ENCODE measurements around the gene MTUS2. TPM values are rescaled to one million over a fixed set of nuclear protein-coding genes. Genes with fewer than 3 reads are reported as not detected.

MTUS2 gene
- total RNA-seq, 4 donors from 2014 or later: 0.08 to 0.57 TPM; not detected in 2

GRCh38 chr13:29008296-29008695, 188.2 kb downstream of the MTUS2 start:
- H3K36me3 ChIP-seq: no peaks in the 10 kb centered on the region
- H3K27ac ChIP-seq: no peak overlapping the region
- no peaks in the 10 kb centered on the region for H3K4me1 ChIP-seq
- intact Hi-C loops (cut with DNase I): no loop called here
- H3K9me3 ChIP-seq: no peaks in the 10 kb centered on the region
- WGBS, 2 donors: 73 to 75% methylated on average over 4 of the region's 4 CpGs
- TF ChIP-seq CTCF (IDR thresholded peaks at IDR 0.05) (no peak), POLR2A (IDR thresholded peaks at IDR 0.05) (no peak)
- peaks cover 0 to 6% (median 0%) of the 10 kb centered on the region in 4 donors for H3K27me3 ChIP-seq
- H3K4me3 ChIP-seq: no peak overlapping the region
- DNase-seq: no peak

- H3K27ac ChIP-seq: no peak overlapping the region
- no peak overlapping the region for H3K4me3 ChIP-seq
- no peaks in the 10 kb centered on the region for H3K27me3 ChIP-seq
- 34 to 38% methylated on average over 7 of the region's 7 CpGs for WGBS, 2 donors
- no peak for DNase-seq
- TF ChIP-seq CTCF (IDR thresholded peaks at IDR 0.05) (no peak), POLR2A (IDR thresholded peaks at IDR 0.05) (no peak)
- intact Hi-C loops (cut with DNase I): no loop called here
- H3K36me3 ChIP-seq: no peaks in the 10 kb centered on the region
- H3K9me3 ChIP-seq: no peaks in the 10 kb centered on the region
- no peaks in the 10 kb centered on the region for H3K4me1 ChIP-seq
Observed at GRCh38 chr13:29020314-29020713, 200.2 kb downstream of the MTUS2 start.

- intact Hi-C loops (cut with DNase I): no loop called here
Observed at GRCh38 chr13:29021311-29021710, 201.2 kb downstream of the MTUS2 start.

GRCh38 chr13:29021717-29022116, 201.6 kb downstream of the MTUS2 start:
- no peaks in the 10 kb centered on the region for H3K36me3 ChIP-seq
- WGBS, 2 donors: 75 to 81% methylated on average over 5 of the region's 5 CpGs
- H3K4me1 ChIP-seq: no peaks in the 10 kb centered on the region
- no peaks in the 10 kb centered on the region for H3K27me3 ChIP-seq
- intact Hi-C loops (cut with DNase I): no loop called here
- H3K27ac ChIP-seq: no peak overlapping the region
- TF ChIP-seq POLR2A (IDR thresholded peaks at IDR 0.05): no peak
- no peak for TF ChIP-seq CTCF (IDR thresholded peaks at IDR 0.05)
- H3K9me3 ChIP-seq: no peaks in the 10 kb centered on the region
- no peak overlapping the region for H3K4me3 ChIP-seq
- no peak for DNase-seq

More at GRCh38 chr13:29021311-29021710, 201.2 kb downstream of the MTUS2 start:
- H3K27me3 ChIP-seq: no peaks in the 10 kb centered on the region
- TF ChIP-seq CTCF (IDR thresholded peaks at IDR 0.05): no peak
- no peak for TF ChIP-seq POLR2A (IDR thresholded peaks at IDR 0.05)
- no peaks in the 10 kb centered on the region for H3K4me1 ChIP-seq
- no peak overlapping the region for H3K27ac ChIP-seq
- WGBS, 2 donors: 38 to 40% methylated on average over 2 of the region's 2 CpGs
- H3K36me3 ChIP-seq: no peaks in the 10 kb centered on the region
- H3K4me3 ChIP-seq: no peak overlapping the region
- no peak for DNase-seq
- H3K9me3 ChIP-seq: no peaks in the 10 kb centered on the region

GRCh38 chr13:29022410-29022809, 202.3 kb downstream of the MTUS2 start:
- no peak for DNase-seq
- intact Hi-C loops (cut with DNase I): no loop called here
- Histone ChIP-seq H3K27me3 (no peaks in the 10 kb centered on the region), H3K9me3 (peaks cover 0 to 2% (median 0%) of the 10 kb centered on the region in 3 donors), H3K36me3 (no peaks in the 10 kb centered on the region), H3K4me1 (no peaks in the 10 kb centered on the region), H3K4me3 (no peak overlapping the region), H3K27ac (no peak overlapping the region)
- WGBS, 2 donors: 61 to 63% methylated on average over 4 of the region's 4 CpGs
- no peak for TF ChIP-seq CTCF (IDR thresholded peaks at IDR 0.05)
- no peak for TF ChIP-seq POLR2A (IDR thresholded peaks at IDR 0.05)
